GM12891 (cell line): ENCODE data around the gene NOTCH1.

Experiments used
- PAX5 ChIP-seq: IDR thresholded peaks from 2 replicates; pipeline ENCODE4 v1.6.1; 2011; ENCODE audit warnings: low read length, moderate library complexity, mild to moderate bottlenecking; ENCODE audit not compliant: insufficient read depth, severe bottlenecking
- POLR2A ChIP-seq: IDR thresholded peaks from 2 replicates; pipeline ENCODE4 v1.6.1; 2011; ENCODE audit warnings: low read depth, low read length, control low read depth
- POLR2AphosphoS5 ChIP-seq: IDR thresholded peaks from 2 replicates; pipeline ENCODE4 v1.6.1; 2011; ENCODE audit warnings: low read depth, low read length, control low read depth
- SPI1 ChIP-seq: IDR thresholded peaks from 2 replicates; pipeline ENCODE4 v1.6.1; 2011; ENCODE audit warnings: low read depth, low read length, control low read depth
- TAF1 ChIP-seq: IDR thresholded peaks from 2 replicates; pipeline ENCODE4 v1.6.1; 2011; ENCODE audit warnings: low read depth, low read length, control low read depth

- TF ChIP-seq POLR2A (no peak), POLR2AphosphoS5 (no peak), TAF1 (no peak), SPI1 (no peak), PAX5 (no peak)
Measured at GRCh38 chr9:136587145-136587943, 41.5 kb upstream of the NOTCH1 start.
